HepG2 (cell line): ENCODE measurements around the gene RUNDC1. TPM values are rescaled to one million over a fixed set of nuclear protein-coding genes. Genes with fewer than 3 reads are reported as not detected.

Experiments
- FOXA1 ChIP-seq, 2 experiments: fragments of 450-650 bp in 1 of 2; sonication (generic) in 1 of 2; formaldehyde crosslinking in 1 of 2; IDR thresholded peaks; 2 replicates each; pipeline versions ENCODE4 v1.4.0 to v1.6.1; 2016 to 2020; ENCODE audit warnings: missing genetic modification reagents in 1 of 2
- FOXC1 ChIP-seq: sonication (generic); formaldehyde crosslinking; IDR thresholded peaks from 2 replicates; pipeline ENCODE4 v1.8.0; 2022; ENCODE audit warnings: mild to moderate bottlenecking, missing genetic modification reagents, borderline replicate concordance
- FOXP4 ChIP-seq: sonication (generic); formaldehyde crosslinking; IDR thresholded peaks from 2 replicates; pipeline ENCODE4 v1.4.0; 2020; ENCODE audit warnings: missing genetic modification reagents
- HES4 ChIP-seq: sonication (generic); formaldehyde crosslinking; IDR thresholded peaks from 2 replicates; pipeline ENCODE4 v1.9.0; 2021; ENCODE audit warnings: mild to moderate bottlenecking, missing genetic modification reagents, borderline replicate concordance
- HMGXB3 ChIP-seq: sonication (generic); formaldehyde crosslinking; IDR thresholded peaks from 2 replicates; pipeline ENCODE4 v1.4.0; 2020; ENCODE audit warnings: missing genetic modification reagents, borderline replicate concordance
- KDM5A ChIP-seq: fragments of 200-600 bp; sonication (generic); IDR thresholded peaks from 2 replicates; pipeline ENCODE4 v1.7.0; 2018; ENCODE audit warnings: antibody characterized with exemption, mild to moderate bottlenecking, low read length, borderline replicate concordance
- KDM5B ChIP-seq: sonication (generic); formaldehyde crosslinking; IDR thresholded peaks from 2 replicates; pipeline ENCODE4 v1.4.0; 2020; ENCODE audit warnings: missing genetic modification reagents, mild to moderate bottlenecking, borderline replicate concordance
- KLF16 ChIP-seq, 2 experiments: sonication (generic) in 1 of 2; formaldehyde crosslinking in 1 of 2; IDR thresholded peaks; 2 replicates each; pipeline versions ENCODE4 v1.6.1 to v1.8.0; 2016 to 2023; ENCODE audit warnings: missing genetic modification reagents in 2 of 2, missing compliant biosample characterization in 1 of 2
- MAF1 ChIP-seq: sonication (generic); formaldehyde crosslinking; IDR thresholded peaks from 2 replicates; pipeline ENCODE4 v1.5.0; 2020; ENCODE audit warnings: missing genetic modification reagents, borderline replicate concordance
- MAZ ChIP-seq, 2 experiments: sonication (generic) in 1 of 2; formaldehyde crosslinking in 1 of 2; IDR thresholded peaks; 2 replicates each; pipeline versions ENCODE4 v1.5.0 to v1.6.1; 2012 to 2020; ENCODE audit warnings: low read depth in 2 of 2, mild to moderate bottlenecking in 2 of 2, borderline replicate concordance in 1 of 2, improper control_type of control experiment in 1 of 2, low read length in 1 of 2, missing genetic modification reagents in 1 of 2, moderate library complexity in 1 of 2
- NFE2L1 ChIP-seq: sonication (generic); formaldehyde crosslinking; IDR thresholded peaks from 2 replicates; pipeline ENCODE4 v1.4.0; 2020; ENCODE audit warnings: missing genetic modification reagents, mild to moderate bottlenecking, borderline replicate concordance
- RFX1 ChIP-seq: fragments of 450-650 bp; IDR thresholded peaks from 2 replicates; pipeline ENCODE4 v1.6.1; 2017
- SIX1 ChIP-seq: sonication (generic); formaldehyde crosslinking; IDR thresholded peaks from 2 replicates; pipeline ENCODE4 v1.4.0; 2020; ENCODE audit warnings: missing genetic modification reagents, borderline replicate concordance
- SMYD3 ChIP-seq: sonication (generic); formaldehyde crosslinking; IDR thresholded peaks from 2 replicates; pipeline ENCODE4 v1.8.1; 2023; ENCODE audit warnings: mild to moderate bottlenecking, missing genetic modification reagents
- ZMAT3 ChIP-seq: sonication (generic); formaldehyde crosslinking; conservative IDR thresholded peaks from 2 replicates; pipeline ENCODE4 v1.7.0; 2021; ENCODE audit warnings: missing genetic modification reagents
- ZSCAN29 ChIP-seq: sonication (generic); formaldehyde crosslinking; conservative IDR thresholded peaks from 2 replicates; pipeline ENCODE4 v1.4.0; 2020; ENCODE audit warnings: mild to moderate bottlenecking, missing genetic modification reagents
- polyA plus RNA-seq, 8 experiments: library from polyadenylated mRNA; depleted of rRNA in 3 of 8; stranded (reverse) in 7 of 8; unstranded in 1 of 8; fragments of >200 nt; fragmentation: Illumina TruSeq in 4 of 8; extraction: Trizol in 4 of 8; gene quantifications; 2 replicates each; pipeline versions ENCODE4 v1.2.1 to v1.2.3, GENCODE V29; 2011 to 2016; ENCODE audit warnings: low read depth in 4 of 8, missing spikeins in 1 of 8, mixed read lengths in 1 of 8; ENCODE audit not compliant: insufficient read depth in 1 of 8
- total RNA-seq, 5 experiments: library from RNA; depleted of rRNA; stranded (reverse); fragments of >200 nt; fragmentation: Illumina TruSeq; extraction: Trizol; gene quantifications; 2 replicates each; pipeline ENCODE4 v1.2.3, GENCODE V29; 2016; ENCODE audit warnings: low read depth in 1 of 5
- TF ChIP-seq, protein P1 (sequence below): sonication (generic); formaldehyde crosslinking; IDR thresholded peaks from 2 replicates; pipeline ENCODE4 v1.4.0; 2020; ENCODE audit warnings: missing genetic modification reagents, low read depth, mild to moderate bottlenecking, borderline replicate concordance
- TF ChIP-seq, protein P2 (sequence below): sonication (generic); formaldehyde crosslinking; conservative IDR thresholded peaks from 2 replicates; pipeline ENCODE4 v1.4.0; 2020; ENCODE audit warnings: missing genetic modification reagents

Gene RUNDC1
- total and polyA plus RNA-seq, 2 of the 13 experiments (the other 11 are each of a cell fraction or from before 2014, with no cell fraction given): 10.3 to 11.4 TPM

GRCh38 chr17:42997984-42998938 lies 17.9 kb downstream of the RUNDC1 start, which contains the start of gene RPL27 (continued):
- peak; percentile 90 for TF ChIP-seq MAZ (IDR thresholded peaks at IDR 0.05; ENCODE audit: borderline replicate concordance, low read depth, low read length)
- peak; percentile 97 for TF ChIP-seq MAZ (CRISPR knock-in tag; IDR thresholded peaks at IDR 0.05; ENCODE audit: low read depth)
- peak; percentile 94 for TF ChIP-seq KDM5A
- TF ChIP-seq HMGXB3: peak; percentile 93
- peak; percentile 63; the same call in 1 of the 2 replicates for TF ChIP-seq NFE2L1 (CRISPR knock-in tag)
- TF ChIP-seq FOXC1: peak; percentile 82
- TF ChIP-seq SMYD3 (CRISPR knock-in tag): peak; percentile 88; the same call in 1 of the 2 replicates
- peak; percentile 66; the same call in 1 of the 2 replicates for TF ChIP-seq HES4 (CRISPR knock-in tag)
- TF ChIP-seq KDM5B: peak; percentile 93; the same call in 1 of the 2 replicates
- TF ChIP-seq RFX1: no peak
- peak in 1 of 2 experiments; percentile 99; a peak in 2 of 4 replicates for TF ChIP-seq KLF16 (CRISPR knock-in tag; IDR thresholded peaks at IDR 0.05)
- peak; percentile 4; the same call in 1 of the 2 replicates for TF ChIP-seq MAF1 (CRISPR knock-in tag)
- TF ChIP-seq ZMAT3 (CRISPR knock-in tag): peak; percentile 96
- peak; percentile 93 for TF ChIP-seq SIX1
- no peak for TF ChIP-seq FOXA1 (IDR thresholded peaks at IDR 0.05)
- peak; percentile 58; the same call in 1 of the 2 replicates for TF ChIP-seq FOXA1 (CRISPR knock-in tag; IDR thresholded peaks at IDR 0.05)
- TF ChIP-seq FOXP4 (CRISPR knock-in tag): peak; percentile 91
- TF ChIP-seq, protein P1, sequence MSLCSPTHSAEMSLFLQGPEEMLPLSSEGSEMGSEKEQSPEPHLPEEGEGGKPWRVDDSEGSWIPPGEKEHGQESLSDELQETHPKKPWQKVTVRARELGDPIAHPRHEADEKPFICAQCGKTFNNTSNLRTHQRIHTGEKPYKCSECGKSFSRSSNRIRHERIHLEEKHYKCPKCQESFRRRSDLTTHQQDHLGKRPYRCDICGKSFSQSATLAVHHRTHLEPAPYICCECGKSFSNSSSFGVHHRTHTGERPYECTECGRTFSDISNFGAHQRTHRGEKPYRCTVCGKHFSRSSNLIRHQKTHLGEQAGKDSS (CRISPR knock-in tag): peak; percentile 99
- TF ChIP-seq, protein P2, sequence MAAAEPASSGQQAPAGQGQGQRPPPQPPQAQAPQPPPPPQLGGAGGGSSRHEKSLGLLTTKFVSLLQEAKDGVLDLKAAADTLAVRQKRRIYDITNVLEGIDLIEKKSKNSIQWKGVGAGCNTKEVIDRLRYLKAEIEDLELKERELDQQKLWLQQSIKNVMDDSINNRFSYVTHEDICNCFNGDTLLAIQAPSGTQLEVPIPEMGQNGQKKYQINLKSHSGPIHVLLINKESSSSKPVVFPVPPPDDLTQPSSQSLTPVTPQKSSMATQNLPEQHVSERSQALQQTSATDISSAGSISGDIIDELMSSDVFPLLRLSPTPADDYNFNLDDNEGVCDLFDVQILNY (CRISPR knock-in tag): peak; percentile 75; the same call in 1 of the 2 replicates
- peak; percentile 99 for TF ChIP-seq ZSCAN29 (CRISPR knock-in tag)
